A549 (cell line): ENCODE data around the gene MYORG.

Experiments used
- BHLHE40 ChIP-seq: IDR thresholded peaks from 2 replicates; pipeline ENCODE4 v1.6.1; 2012; ENCODE audit warnings: low read depth, low read length, inconsistent platforms
- CHD2 ChIP-seq: fragments of 150-350 bp; IDR thresholded peaks from 2 replicates; pipeline ENCODE4 v1.6.1; 2014; ENCODE audit warnings: low read length; ENCODE audit not compliant: partially characterized antibody
- CTCF ChIP-seq: fragments of >200 bp; sonication (Bioruptor Twin); formaldehyde crosslinking; IDR thresholded peaks from 3 replicates; pipeline ENCODE4 v1.5.1; 2016
- HOXA7 ChIP-seq: fragments of 250-450 bp; sonication (Bioruptor Pico); IDR thresholded peaks from 2 replicates; pipeline ENCODE4 v1.5.0; 2020; ENCODE audit warnings: mild to moderate bottlenecking, moderate library complexity
- MAX ChIP-seq: IDR thresholded peaks from 2 replicates; pipeline ENCODE4 v1.6.1; 2012
- NR3C1 ChIP-seq: fragments of >200 bp; sonication (Bioruptor Twin); formaldehyde crosslinking; IDR thresholded peaks from 3 replicates; pipeline ENCODE4 v1.6.1; 2017
- POLR2A ChIP-seq: IDR thresholded peaks from 2 replicates; pipeline ENCODE4 v1.6.1; 2012; ENCODE audit warnings: mild to moderate bottlenecking, low read length
- REST ChIP-seq: fragments of 200-600 bp; sonication (generic); IDR thresholded peaks from 2 replicates; pipeline ENCODE4 v1.6.1; 2016; ENCODE audit warnings: antibody characterized with exemption, mild to moderate bottlenecking, moderate library complexity
- SMC3 ChIP-seq: fragments of >200 bp; sonication (Bioruptor Twin); formaldehyde crosslinking; IDR thresholded peaks from 3 replicates; pipeline ENCODE4 v1.6.1; 2018; ENCODE audit warnings: inconsistent platforms

GRCh38 chr9:34400275-34400674, 23.6 kb upstream of the MYORG start:
- TF ChIP-seq POLR2A = no peak
- no peak for TF ChIP-seq NR3C1
- TF ChIP-seq CTCF = no peak
- no peak for TF ChIP-seq HOXA7 (CRISPR knock-in tag)
- TF ChIP-seq MAX = no peak
- TF ChIP-seq BHLHE40 = no peak
- TF ChIP-seq REST = no peak
- no peak for TF ChIP-seq CHD2
- no peak for TF ChIP-seq SMC3
